ENCODE data around the gene JPH3. TPM values are rescaled to one million over a fixed set of nuclear protein-coding genes. Genes with fewer than 3 reads are reported as not detected.

Gene JPH3
- total and polyA plus RNA-seq, 10 of the 15 experiments (the other 5 are each of a cell fraction or from before 2014, with no cell fraction given): 0.05 TPM; not detected in 9

GRCh38 chr16:87602001-87602775 lies at the start of gene JPH3 (continued):
- no peak for TF ChIP-seq ZNF687 (IDR thresholded peaks at IDR 0.05)
- no peak for TF ChIP-seq CBX5 (IDR thresholded peaks at IDR 0.05; ENCODE audit: low read depth)
- no peak for TF ChIP-seq DPF2 (IDR thresholded peaks at IDR 0.05)
- TF ChIP-seq ZZZ3 (IDR thresholded peaks at IDR 0.05; ENCODE audit: control insufficient read depth, insufficient read length, low read depth): no peak
- TF ChIP-seq MXI1 (IDR thresholded peaks at IDR 0.05; ENCODE audit: low read depth, low read length): no peak
- TF ChIP-seq FOS (IDR thresholded peaks at IDR 0.05; ENCODE audit: borderline replicate concordance, extremely low read depth, insufficient read length): no peak
- no peak for TF ChIP-seq NFYA (IDR thresholded peaks at IDR 0.05; ENCODE audit: borderline replicate concordance, low read depth, low read length)

Data from GM12878 (cell line).